Activated effector memory CD4-positive, alpha-beta T cell treated with Interleukin-2 at 50 U/mL for 16 hours (primary cell): ENCODE results near the gene STX2.
A peak's percentile ranks its signal among the peaks of the same experiment; 100 is the strongest.
"Not testable (repeated sequence)": the region's sequence is repeated elsewhere in the genome, so short reads cannot be mapped to it uniquely, and the experiment has no call there.

Experiments
- DNase-seq: peaks from one replicate; pipeline ENCODE4 v3.0.0-alpha.2; 2020

The STX2 gene

DNA sequence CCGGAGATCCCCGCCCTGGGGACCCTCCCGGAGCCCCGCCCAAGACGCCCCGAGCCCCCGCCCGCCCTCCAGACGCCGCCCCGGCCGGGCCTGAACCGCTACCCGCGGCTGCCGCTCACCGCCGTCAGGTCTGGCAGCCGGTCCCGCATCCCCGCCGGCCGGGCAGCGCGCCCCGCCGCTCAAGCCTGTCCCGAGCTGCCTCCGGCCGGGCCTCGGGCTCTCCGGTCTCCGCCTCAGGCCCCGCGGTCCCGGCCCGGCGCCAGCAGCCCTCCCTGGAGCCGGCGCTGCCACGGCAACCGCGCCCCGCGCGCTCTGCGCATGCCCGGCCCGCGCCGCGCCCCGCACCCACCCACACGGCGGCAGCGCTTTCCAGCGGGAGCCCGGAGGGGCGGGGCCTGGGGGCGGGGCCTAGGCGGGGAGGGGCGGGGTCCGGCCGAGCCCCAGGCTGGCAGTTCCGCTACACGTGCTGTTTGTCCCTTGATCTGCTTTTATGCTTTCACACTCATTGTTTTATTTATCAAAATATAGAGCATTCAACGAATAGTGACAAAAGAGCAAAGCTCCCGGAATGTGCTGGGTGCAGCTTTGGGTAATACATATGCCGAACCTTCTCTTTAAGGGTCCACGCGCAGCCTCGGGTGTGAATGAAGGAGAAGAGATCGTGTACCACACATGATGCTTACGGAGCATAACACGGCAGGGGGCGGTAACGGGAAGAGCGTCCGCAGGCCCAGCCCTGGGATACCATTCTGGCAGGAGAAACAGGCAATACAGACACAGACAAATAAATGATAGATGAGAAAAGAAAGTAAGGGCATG is at the start of gene STX2:
Gene STX2, minus strand, starts transcription at position 300 of the 819 bp plus-strand sequence. Its CDS starts 151 bp downstream, at position 149.
- peak; percentile 89 for DNase-seq

DNA sequence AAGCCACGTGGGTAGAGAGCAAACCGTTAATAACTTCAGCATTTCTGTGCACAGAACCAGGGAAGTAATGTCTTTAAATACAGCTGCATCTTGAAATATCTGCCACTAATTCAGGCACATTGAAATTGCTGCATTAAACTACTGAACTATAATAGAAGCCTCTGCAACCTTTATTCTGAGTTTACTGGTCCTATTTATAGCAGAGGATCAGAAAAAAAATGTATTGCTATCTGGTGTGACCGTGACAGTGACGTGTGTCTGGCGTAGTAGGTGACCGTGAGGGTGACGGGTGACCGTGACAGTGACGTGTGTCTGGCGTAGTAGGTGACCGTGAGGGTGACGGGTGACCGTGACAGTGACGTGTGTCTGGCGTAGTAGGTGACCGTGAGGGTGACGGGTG is 48.1 kb upstream of the STX2 start:
- DNase-seq = not testable (repeated sequence)

DNA sequence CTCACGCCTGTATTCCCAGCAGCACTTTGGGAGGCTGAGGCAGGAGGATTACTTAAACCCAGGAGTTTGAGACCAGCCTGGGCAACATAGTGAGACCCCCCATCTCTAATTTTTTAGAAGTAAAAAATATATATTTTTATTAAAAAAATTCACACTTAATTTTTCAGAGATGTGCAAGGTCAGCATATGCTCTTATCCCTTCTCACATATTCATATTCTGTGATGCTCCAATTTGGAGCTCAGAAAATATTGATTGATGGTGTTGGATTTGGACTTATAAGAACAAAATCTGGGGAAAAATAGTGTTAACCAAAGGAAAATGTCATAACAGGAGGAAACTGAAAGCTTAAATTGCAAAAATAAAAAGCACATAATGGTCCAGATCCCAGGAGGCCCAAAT is 42.5 kb upstream of the STX2 start:
- no peak for DNase-seq

GRCh38 chr12:130881046-130881445 is 42.0 kb upstream of the STX2 start:
- no peak for DNase-seq

DNA sequence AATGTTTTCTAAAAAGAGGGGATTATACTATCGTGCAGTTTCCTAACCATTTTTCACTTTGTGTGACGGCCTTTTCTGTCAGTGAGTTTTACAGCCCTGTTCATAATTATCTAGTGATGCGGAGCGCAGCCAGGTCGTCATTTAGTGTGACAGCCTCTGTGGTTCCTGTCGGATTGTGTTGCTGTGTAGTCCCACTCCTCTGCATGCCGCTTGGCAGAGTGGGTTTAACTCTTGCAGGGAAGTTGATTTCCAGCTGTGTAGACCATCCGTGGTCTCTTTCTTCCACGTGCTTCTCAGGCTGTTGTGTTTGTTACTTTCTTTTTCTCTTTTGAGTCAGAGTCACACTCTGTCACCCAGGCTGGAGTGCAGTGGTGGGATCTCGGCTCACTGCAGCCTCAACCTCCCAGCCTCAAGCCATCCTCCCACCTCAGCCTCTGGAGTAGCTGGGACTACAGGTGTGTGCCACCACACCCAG is 41.4 kb upstream of the STX2 start:
- DNase-seq = no peak

- DNase-seq = no peak
Measured at GRCh38 chr12:130879781-130880389, 40.8 kb upstream of the STX2 start.

DNA sequence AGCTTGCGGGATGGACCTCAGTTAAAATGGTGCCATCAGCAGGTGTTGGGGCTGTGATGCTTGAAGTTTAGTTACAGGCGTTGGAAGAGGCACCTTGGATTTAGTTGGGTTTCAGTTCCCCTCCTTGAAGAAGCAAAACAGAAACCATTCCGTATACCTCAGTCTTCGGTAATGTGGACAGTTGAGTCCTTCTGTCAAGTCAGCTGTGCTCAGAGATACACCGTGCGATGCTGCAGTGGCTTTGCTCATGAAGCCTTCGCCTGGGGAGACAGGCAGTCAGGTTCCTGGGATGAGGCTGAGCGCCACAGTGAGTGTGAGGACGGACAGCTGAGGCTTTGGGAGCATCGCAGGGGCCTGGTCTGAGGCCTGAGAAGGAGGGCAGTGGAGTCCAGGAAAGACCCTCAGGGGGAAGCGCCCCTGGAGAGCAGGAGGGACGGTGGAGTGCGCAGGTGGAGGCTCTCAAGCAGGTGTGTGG is 40.2 kb upstream of the STX2 start:
- no peak for DNase-seq

GRCh38 chr12:130878193-130879185 is 39.4 kb upstream of the STX2 start:
- DNase-seq = no peak

- DNase-seq = no peak
Measured at GRCh38 chr12:130877333-130877732, 38.3 kb upstream of the STX2 start.

- DNase-seq = no peak
Measured at GRCh38 chr12:130876758-130877157, 37.7 kb upstream of the STX2 start.

- no peak for DNase-seq
Measured at GRCh38 chr12:130876297-130876696, 37.2 kb upstream of the STX2 start.

DNA sequence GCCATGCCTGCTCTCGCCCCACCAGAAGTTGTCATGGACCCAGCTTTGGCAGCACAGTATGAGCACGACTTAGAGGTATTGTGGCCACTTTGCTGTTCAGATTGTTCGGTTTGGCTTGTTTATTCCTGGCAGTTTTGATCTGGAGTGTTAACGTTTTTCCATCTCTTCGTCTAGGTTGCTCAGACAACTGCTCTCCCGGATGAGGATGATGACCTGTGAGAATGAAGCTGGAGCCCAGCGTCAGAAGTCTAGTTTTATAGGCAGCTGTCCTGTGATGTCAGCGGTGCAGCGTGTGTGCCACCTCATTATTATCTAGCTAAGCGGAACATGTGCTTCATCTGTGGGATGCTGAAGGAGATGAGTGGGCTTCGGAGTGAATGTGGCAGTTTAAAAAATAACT is 36.7 kb upstream of the STX2 start:
- DNase-seq = not testable (repeated sequence)

DNA sequence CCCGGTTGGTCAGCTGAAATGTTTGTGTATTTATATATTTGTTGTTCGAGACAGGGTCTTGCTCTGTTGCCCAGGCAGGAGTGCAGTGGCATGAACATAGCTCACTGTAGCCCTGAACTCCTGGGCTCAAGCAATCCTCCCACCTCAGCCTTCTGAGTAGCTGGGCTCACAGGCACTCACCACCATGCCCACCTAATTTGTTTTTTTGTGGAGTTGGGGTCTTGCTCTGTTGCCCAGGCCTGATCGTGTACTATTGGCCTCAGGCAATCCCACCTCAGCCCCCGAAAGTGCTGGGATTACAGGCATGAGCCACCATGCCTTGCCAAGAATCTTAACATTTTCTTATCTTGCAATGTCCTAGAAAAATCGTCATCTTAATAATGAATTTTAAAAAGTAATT is 36.1 kb upstream of the STX2 start:
- DNase-seq = no peak

DNA sequence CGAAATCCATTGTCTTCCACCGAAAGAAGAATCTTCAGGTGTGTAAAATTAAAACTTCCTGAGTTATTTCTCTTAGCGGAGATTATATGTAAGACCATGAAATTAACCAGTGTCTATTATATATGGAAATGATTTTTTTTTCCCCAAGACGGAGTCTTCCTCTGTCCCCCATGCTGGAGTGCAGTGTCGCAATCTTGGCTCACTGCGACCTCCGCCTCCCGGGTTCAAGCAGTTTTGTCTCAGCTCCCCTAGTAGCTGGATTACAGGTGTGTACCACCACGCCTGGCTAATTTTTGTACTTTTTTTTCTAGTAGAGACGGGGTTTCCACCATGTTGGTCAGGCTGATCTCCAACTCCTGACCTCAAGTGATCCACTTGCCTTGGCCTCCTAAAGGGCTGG is 35.6 kb upstream of the STX2 start:
- no peak for DNase-seq

DNA sequence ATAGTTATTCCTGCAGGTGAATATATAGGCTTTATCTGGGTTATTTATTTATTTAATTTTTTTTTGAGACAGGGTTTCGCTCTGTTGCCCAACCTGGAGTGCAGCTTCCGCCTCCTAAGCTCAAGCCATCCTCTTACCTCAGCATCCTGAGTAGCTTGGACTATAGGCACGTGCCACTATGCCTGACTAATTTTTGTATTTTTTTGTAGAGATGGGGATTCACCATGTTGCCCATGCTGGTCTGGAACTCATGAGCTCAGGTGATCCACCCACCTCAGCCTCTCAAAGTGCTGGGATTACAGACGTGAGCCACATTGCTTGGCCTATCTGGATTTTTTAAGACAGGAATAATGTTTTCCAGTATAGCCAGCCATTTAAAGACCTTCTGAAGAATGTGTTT is 34.8 kb upstream of the STX2 start:
- DNase-seq = no peak

DNA sequence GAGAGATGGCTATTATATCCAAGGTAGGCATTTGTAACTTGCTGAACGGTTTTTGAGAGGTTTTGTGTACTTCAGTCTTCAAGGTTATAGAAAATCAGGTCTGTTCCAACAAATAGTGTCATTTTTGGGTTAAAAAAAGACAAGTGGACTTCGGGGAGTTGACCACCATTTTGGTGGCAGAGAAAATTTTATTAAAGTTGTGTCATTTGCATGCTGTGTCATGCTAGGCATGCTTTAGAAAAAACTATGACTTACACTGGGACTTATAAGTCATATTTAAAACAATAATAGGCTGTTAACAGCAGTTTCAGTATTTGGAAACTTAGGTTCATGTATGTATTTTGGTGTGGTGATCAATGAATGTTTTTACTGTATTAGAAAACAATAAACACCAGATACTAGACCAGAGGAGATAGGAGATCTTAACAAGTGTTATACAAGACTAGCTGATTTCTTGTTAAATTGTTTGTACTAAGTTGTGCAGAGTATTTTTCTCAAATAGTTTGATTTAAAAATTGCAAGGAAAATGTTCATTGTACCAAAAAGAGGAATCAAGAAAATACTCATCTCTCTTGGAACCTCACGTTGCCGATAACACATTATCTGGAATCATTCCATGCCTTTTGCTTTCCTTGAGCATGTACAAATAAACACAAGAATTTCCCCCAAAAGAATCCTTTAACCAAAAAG is 34.2 kb upstream of the STX2 start:
- no peak for DNase-seq

DNA sequence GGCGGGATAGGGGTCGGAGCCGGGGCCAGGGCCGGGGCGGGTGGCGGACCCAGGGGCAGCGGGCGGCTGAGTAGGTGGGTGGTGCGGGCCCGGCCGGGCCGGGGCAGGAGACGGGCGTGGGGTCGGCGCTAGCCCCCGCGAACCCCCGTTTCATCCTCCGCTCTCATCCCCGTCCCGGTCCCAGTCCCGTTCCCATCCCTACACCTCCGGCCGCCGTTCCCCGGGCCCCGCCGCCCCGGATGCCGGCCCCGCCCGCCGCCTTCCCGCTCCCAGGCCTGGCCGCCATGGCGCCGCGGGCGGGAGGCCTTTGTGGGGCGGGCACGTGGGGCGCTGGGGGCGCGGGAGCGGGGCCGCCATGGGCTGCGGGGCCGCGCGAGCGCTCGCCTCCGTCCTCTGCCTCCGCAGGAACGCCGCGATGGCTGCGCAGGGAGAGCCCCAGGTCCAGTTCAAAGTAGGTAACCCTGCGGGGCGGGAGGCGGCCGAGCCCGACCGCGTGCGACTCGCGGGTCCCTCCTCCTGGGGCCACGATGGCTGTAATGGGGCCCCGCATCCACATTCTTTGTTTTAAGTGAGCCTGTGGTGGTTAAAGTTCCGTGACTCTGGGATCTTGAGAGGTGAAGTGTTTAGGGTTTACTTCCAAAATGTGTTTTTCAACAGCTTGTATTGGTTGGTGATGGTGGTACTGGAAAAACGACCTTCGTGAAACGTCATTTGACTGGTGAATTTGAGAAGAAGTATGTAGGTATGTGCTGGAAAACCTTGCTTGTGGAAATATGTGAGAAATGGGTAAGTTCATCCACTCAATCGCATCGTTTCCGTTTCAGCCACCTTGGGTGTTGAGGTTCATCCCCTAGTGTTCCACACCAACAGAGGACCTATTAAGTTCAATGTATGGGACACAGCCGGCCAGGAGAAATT is 33.4 kb upstream of the STX2 start:
- peak; percentile 40 for DNase-seq

GRCh38 chr12:130871286-130872178 is 32.5 kb upstream of the STX2 start, which contains the start of gene RAN:
Gene RAN (plus strand): TSS chr12:130872066. CDS start chr12:130872594, 528 bp downstream.
- peak; percentile 94 for DNase-seq

DNA sequence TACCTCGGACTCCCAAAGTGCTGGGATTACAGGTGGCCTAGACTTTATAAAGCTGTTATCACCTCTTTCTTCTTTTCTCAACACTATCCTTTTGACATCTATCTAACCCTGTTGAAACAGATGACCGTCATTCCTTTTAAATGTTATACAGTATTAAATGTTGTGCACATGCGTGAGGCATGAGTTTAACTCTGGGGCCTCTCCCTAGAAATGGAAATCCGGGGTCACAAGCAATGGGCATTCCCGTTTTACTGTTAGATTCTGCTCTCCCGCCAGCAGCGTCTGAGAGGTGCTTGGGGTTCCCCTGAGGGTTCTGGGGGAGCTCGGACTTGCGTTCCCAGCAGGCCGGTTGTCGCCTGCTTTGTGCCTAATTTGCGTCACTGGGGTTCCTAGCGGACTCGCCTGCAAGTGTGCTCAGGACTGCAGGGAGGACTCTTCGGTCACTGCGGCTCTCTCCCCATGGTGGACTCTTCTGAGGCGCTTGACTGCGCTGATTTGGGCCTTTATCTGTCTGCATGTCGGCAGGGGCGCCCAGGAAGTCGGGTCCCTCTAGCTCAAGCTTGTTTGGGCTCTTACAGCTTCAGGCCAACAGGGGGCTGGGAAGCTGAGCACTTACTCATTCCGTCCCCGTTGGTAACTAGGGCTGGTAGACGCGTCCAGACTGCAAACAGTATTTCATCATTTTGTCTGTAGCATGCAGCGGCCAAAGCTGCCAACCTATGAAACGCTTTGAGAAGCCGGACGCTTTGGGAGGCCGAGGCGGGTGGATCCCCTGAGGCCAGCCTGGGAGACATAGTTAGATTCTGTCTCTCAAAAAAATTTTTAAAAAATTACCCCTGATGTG is 31.6 kb upstream of the STX2 start:
- DNase-seq = peak; percentile 64
